ENCODE measurements around the gene CD38.

The CD38 gene

GRCh38 chr4:15868111-15868510, 90.0 kb downstream of the CD38 start:
- Histone ChIP-seq H3K27ac (ENCODE audit: low read depth, low read length, severe bottlenecking) (no peak overlapping the region), H3K4me3 (ENCODE audit: extremely low read depth, insufficient read depth, low read length, poor library complexity, severe bottlenecking) (no peak overlapping the region), H3K36me3 (ENCODE audit: control insufficient read depth, insufficient read depth, low read length) (no peaks in the 10 kb centered on the region), H3K9me3 (ENCODE audit: control insufficient read depth, low read length) (no peaks in the 10 kb centered on the region), H3K4me1 (ENCODE audit: control insufficient read depth, insufficient read depth, low read length, poor library complexity, severe bottlenecking) (no peaks in the 10 kb centered on the region)
- WGBS, 2 experiments (ENCODE audit: insufficient coverage in 2 of 2), result 80 to 100% methylated on average over 1 of the region's 3 CpGs

DNA sequence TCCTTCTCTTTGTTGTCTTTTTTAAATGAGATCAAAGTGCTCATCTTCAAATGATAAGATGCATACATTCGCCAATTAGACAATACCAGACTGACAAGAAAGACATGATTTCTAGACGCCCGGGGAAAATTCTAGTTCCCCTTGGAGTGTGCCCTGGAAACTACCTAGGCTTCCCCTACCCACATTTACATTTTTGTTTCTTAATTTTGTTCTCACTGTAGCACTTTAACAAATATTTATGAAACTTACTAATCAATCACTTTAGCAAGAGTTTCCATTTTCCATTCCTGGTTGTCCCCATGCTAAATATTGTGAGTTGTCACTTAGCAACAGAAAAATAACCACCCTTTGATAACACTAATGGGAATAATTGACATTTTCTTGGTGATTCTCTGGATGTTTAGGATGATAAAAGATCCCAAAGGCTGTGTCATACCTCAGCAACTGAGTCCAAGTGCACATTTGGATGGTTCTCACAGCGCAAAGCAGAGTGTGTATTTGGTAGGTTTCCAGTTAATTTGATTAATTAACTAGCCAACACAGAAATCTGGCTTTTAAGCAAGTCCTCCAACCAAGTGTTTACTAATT, 90.8 kb downstream of the CD38 start:
- Histone ChIP-seq H3K27ac (ENCODE audit: low read depth, low read length, severe bottlenecking) (no peak overlapping the region), H3K9me3 (ENCODE audit: control insufficient read depth, low read length) (no peaks in the 10 kb centered on the region), H3K4me3 (ENCODE audit: extremely low read depth, insufficient read depth, low read length, poor library complexity, severe bottlenecking) (no peak overlapping the region), H3K4me1 (ENCODE audit: control insufficient read depth, insufficient read depth, low read length, poor library complexity, severe bottlenecking) (no peaks in the 10 kb centered on the region), H3K36me3 (ENCODE audit: control insufficient read depth, insufficient read depth, low read length) (no peaks in the 10 kb centered on the region)
- WGBS, 2 experiments (ENCODE audit: insufficient coverage in 2 of 2), result 92 to 94% methylated on average over 3 of the region's 4 CpGs

- Histone ChIP-seq H3K27ac (ENCODE audit: low read depth, low read length, severe bottlenecking) (no peak overlapping the region), H3K9me3 (ENCODE audit: control insufficient read depth, low read length) (no peaks in the 10 kb centered on the region), H3K36me3 (ENCODE audit: control insufficient read depth, insufficient read depth, low read length) (no peaks in the 10 kb centered on the region), H3K4me3 (ENCODE audit: extremely low read depth, insufficient read depth, low read length, poor library complexity, severe bottlenecking) (no peak overlapping the region), H3K4me1 (ENCODE audit: control insufficient read depth, insufficient read depth, low read length, poor library complexity, severe bottlenecking) (no peaks in the 10 kb centered on the region)
- WGBS, 2 experiments (ENCODE audit: insufficient coverage in 2 of 2), result 88 to 91% methylated on average over 5 to 7 of the region's 7 CpGs
Measured at GRCh38 chr4:15870079-15870478, 92.0 kb downstream of the CD38 start.

GRCh38 chr4:15870921-15871664, 93.0 kb downstream of the CD38 start:
- Histone ChIP-seq H3K4me1 (ENCODE audit: control insufficient read depth, insufficient read depth, low read length, poor library complexity, severe bottlenecking) (no peaks in the 10 kb centered on the region), H3K27ac (ENCODE audit: low read depth, low read length, severe bottlenecking) (no peak overlapping the region), H3K9me3 (ENCODE audit: control insufficient read depth, low read length) (peaks cover 5% of the 10 kb centered on the region), H3K36me3 (ENCODE audit: control insufficient read depth, insufficient read depth, low read length) (no peaks in the 10 kb centered on the region), H3K4me3 (ENCODE audit: extremely low read depth, insufficient read depth, low read length, poor library complexity, severe bottlenecking) (no peak overlapping the region)
- 79 to 89% methylated on average over 4 of the region's 4 CpGs for WGBS, 2 experiments (ENCODE audit: insufficient coverage in 2 of 2)

DNA sequence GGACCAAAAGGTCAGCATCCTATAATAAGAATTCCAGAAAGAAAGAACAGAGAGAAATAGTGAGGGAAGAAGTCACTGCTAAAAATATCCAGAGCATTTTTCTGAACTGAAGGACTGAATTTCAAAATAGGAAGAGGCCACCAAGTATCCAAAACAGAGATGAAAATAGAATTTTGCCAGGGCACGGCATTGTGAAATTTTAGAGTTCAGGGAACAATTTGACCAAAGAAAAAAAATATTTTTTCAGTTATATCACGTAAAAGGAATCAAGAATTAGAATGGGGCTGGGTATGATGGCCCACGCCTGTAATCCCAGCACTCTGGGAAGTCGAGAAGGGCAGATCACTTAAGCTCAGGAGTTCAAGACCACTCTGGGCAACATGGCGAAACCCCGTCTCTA, 95.0 kb downstream of the CD38 start:
- no peak overlapping the region for H3K4me3 ChIP-seq (ENCODE audit: extremely low read depth, insufficient read depth, low read length, poor library complexity, severe bottlenecking)
- no peaks in the 10 kb centered on the region for H3K36me3 ChIP-seq (ENCODE audit: control insufficient read depth, insufficient read depth, low read length)
- H3K4me1 ChIP-seq (ENCODE audit: control insufficient read depth, insufficient read depth, low read length, poor library complexity, severe bottlenecking), result no peaks in the 10 kb centered on the region
- no peak overlapping the region for H3K27ac ChIP-seq (ENCODE audit: low read depth, low read length, severe bottlenecking)
- peaks cover 14% of the 10 kb centered on the region for H3K9me3 ChIP-seq (ENCODE audit: control insufficient read depth, low read length)
- 93 to 98% methylated on average over 4 to 5 of the region's 6 CpGs for WGBS, 2 experiments (ENCODE audit: insufficient coverage in 2 of 2)

- Histone ChIP-seq H3K4me1 (ENCODE audit: control insufficient read depth, insufficient read depth, low read length, poor library complexity, severe bottlenecking) (no peaks in the 10 kb centered on the region), H3K27ac (ENCODE audit: low read depth, low read length, severe bottlenecking) (no peak overlapping the region), H3K4me3 (ENCODE audit: extremely low read depth, insufficient read depth, low read length, poor library complexity, severe bottlenecking) (no peak overlapping the region), H3K36me3 (ENCODE audit: control insufficient read depth, insufficient read depth, low read length) (no peaks in the 10 kb centered on the region), H3K9me3 (ENCODE audit: control insufficient read depth, low read length) (peaks cover 14% of the 10 kb centered on the region)
- 90 to 94% methylated on average over 3 to 4 of the region's 4 CpGs for WGBS, 2 experiments (ENCODE audit: insufficient coverage in 2 of 2)
Measured at GRCh38 chr4:15874671-15875070, 96.5 kb downstream of the CD38 start.

- no peak overlapping the region for H3K27ac ChIP-seq (ENCODE audit: low read depth, low read length, severe bottlenecking)
- H3K36me3 ChIP-seq (ENCODE audit: control insufficient read depth, insufficient read depth, low read length), result no peaks in the 10 kb centered on the region
- H3K4me1 ChIP-seq (ENCODE audit: control insufficient read depth, insufficient read depth, low read length, poor library complexity, severe bottlenecking), result no peaks in the 10 kb centered on the region
- WGBS, 2 experiments (ENCODE audit: insufficient coverage in 2 of 2), result 64 to 90% methylated on average over 2 of the region's 5 CpGs
- H3K9me3 ChIP-seq (ENCODE audit: control insufficient read depth, low read length), result peaks cover 14% of the 10 kb centered on the region
- no peak overlapping the region for H3K4me3 ChIP-seq (ENCODE audit: extremely low read depth, insufficient read depth, low read length, poor library complexity, severe bottlenecking)
Measured at GRCh38 chr4:15875663-15876460, 97.7 kb downstream of the CD38 start.

- Histone ChIP-seq H3K4me1 (ENCODE audit: control insufficient read depth, insufficient read depth, low read length, poor library complexity, severe bottlenecking) (no peaks in the 10 kb centered on the region), H3K9me3 (ENCODE audit: control insufficient read depth, low read length) (peaks cover 14% of the 10 kb centered on the region), H3K27ac (ENCODE audit: low read depth, low read length, severe bottlenecking) (no peak overlapping the region), H3K4me3 (ENCODE audit: extremely low read depth, insufficient read depth, low read length, poor library complexity, severe bottlenecking) (no peak overlapping the region), H3K36me3 (ENCODE audit: control insufficient read depth, insufficient read depth, low read length) (no peaks in the 10 kb centered on the region)
- WGBS, 2 experiments (ENCODE audit: insufficient coverage in 2 of 2), result 67 to 91% methylated on average over 1 of the region's 3 CpGs
Measured at GRCh38 chr4:15878011-15878410, 99.9 kb downstream of the CD38 start.

DNA sequence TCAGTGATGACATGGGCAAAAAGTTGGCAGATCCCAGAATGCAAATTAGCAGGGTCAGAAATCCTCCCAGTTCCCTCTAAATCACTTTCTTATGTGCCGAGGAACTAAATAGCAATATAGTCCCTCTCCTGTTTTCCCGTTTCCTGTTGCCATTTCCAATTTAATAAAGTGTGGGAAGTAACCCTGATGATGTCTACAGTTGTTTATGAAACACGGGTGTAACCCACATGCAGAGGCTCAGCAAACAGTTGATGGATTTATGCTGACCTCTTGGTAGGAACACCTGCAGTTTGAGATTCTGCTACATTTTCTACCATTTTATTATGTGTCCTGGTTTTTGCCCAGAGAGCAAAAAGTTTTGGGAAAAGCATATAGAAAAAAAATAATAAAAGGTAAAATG, 103.7 kb downstream of the CD38 start:
- H3K4me3 ChIP-seq (ENCODE audit: extremely low read depth, insufficient read depth, low read length, poor library complexity, severe bottlenecking), result no peak overlapping the region
- H3K27ac ChIP-seq (ENCODE audit: low read depth, low read length, severe bottlenecking), result no peak overlapping the region
- 94 to 100% methylated on average over 1 to 3 of the region's 3 CpGs for WGBS, 2 experiments (ENCODE audit: insufficient coverage in 2 of 2)
- no peaks in the 10 kb centered on the region for H3K36me3 ChIP-seq (ENCODE audit: control insufficient read depth, insufficient read depth, low read length)
- no peaks in the 10 kb centered on the region for H3K4me1 ChIP-seq (ENCODE audit: control insufficient read depth, insufficient read depth, low read length, poor library complexity, severe bottlenecking)
- H3K9me3 ChIP-seq (ENCODE audit: control insufficient read depth, low read length), result peaks cover 6% of the 10 kb centered on the region

DNA sequence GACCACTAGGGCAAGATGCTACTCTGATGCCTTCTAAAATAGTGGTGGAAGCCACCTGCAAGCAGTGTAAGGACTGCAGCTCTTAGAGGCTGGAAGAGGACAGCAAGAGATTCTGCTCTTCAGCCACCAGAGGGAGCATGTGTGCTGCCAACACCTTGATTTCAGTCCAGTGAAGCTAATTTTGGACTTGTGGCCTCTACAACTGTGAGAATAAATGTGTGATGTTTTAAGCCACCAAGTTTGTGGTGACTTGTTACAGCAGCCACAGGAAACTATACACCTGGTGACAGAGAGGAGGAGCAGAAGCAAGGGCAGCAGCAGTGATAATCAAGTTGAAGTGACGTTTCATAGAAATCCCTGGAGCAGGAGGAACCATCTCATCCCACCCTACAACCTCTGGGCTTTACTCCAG, 104.6 kb downstream of the CD38 start:
- 100% methylated on average over 1 of the region's 1 CpG; no CpG with 5 or more reads in 1 of the 2 experiments for WGBS, 2 experiments (ENCODE audit: insufficient coverage in 2 of 2)
- H3K4me1 ChIP-seq (ENCODE audit: control insufficient read depth, insufficient read depth, low read length, poor library complexity, severe bottlenecking), result no peaks in the 10 kb centered on the region
- peaks cover 4% of the 10 kb centered on the region for H3K9me3 ChIP-seq (ENCODE audit: control insufficient read depth, low read length)
- no peaks in the 10 kb centered on the region for H3K36me3 ChIP-seq (ENCODE audit: control insufficient read depth, insufficient read depth, low read length)
- H3K27ac ChIP-seq (ENCODE audit: low read depth, low read length, severe bottlenecking), result no peak overlapping the region
- H3K4me3 ChIP-seq (ENCODE audit: extremely low read depth, insufficient read depth, low read length, poor library complexity, severe bottlenecking), result no peak overlapping the region

Measured in mesodermal cell (in vitro differentiated cells).